Lung microvascular endothelial cell (primary cell): Measurements from ENCODE around the gene STXBP5. TPM values are rescaled to one million over a fixed set of nuclear protein-coding genes. Genes with fewer than 3 reads are reported as not detected.

Source experiments
- DNase-seq, 2 donors: peaks; one replicate each; pipeline versions ENCODE4 v3.0.0 to v3.0.0-alpha.2; 2010; ENCODE audit warnings: low read depth in 2 of 2
- total RNA-seq: library from RNA; depleted of rRNA; stranded (reverse); fragments of >200 nt; gene quantifications from 2 replicates; pipeline ENCODE4 v1.2.1, GENCODE V29; 2014

Gene STXBP5
- total RNA-seq, 1 donor from 2014 or later = 14.1 TPM

DNA sequence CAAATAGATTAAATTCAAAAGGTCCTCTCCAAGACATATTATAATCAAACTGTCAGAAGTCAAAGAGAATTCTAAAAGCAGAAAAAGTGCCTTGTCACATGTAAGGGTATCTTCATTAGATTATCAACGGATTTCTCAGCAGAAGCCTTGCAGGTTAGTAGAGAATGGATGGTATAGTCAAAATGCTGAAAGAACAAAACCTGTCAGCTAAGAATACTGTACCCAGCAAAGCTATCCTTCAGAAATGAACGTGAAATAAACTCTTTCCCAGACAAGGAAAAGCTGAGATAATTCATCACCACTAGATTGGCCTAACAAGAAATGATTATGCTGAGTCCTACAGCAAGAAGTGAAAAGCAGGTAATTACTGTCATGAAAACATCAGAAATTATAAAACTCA is 92.9 kb downstream of the STXBP5 start:
- DNase-seq = no peak

- no peak for DNase-seq
These were observed 93.6 kb downstream of the STXBP5 start for GRCh38 chr6:147297663-147298316.

GRCh38 chr6:147298461-147298860 is 94.2 kb downstream of the STXBP5 start:
- no peak for DNase-seq

DNA sequence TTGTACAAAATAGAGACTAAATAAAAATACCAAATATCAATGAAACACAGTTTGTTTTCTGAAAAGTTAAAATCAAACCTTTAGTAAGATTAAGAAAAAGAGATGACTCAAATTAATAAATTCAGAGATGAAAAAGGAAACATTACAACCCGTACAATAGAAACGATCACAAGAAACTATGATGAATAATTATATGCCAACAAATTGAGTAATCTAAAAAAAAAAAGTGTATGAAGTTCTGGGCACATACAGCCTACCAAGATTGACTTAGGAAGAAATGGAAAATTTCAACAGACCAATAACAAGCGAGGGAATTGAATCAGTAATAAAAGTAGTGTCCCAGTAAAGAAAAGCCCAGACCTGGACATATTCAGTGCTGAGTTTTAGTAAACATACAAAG is 94.8 kb downstream of the STXBP5 start:
- DNase-seq = no peak

DNA sequence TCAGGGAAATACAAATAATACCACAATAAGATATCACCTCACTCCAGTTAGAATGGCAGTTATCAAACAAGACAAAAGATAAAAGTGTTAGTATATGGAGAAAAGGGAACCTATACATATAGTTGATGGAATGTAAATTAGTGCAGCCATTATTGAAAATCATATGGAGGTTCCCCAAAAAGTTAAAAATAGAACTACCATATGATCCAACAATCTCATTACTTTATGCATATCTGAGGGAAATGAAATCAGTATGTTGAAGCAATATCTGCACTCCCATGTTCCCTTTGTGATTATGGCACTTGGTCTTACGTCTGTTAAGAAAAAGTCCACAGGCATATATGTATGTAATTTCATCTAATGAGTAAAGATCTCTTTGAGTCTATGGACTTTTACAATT is 96.9 kb downstream of the STXBP5 start:
- no peak for DNase-seq

GRCh38 chr6:147304016-147304415 is 99.8 kb downstream of the STXBP5 start:
- no peak for DNase-seq

DNA sequence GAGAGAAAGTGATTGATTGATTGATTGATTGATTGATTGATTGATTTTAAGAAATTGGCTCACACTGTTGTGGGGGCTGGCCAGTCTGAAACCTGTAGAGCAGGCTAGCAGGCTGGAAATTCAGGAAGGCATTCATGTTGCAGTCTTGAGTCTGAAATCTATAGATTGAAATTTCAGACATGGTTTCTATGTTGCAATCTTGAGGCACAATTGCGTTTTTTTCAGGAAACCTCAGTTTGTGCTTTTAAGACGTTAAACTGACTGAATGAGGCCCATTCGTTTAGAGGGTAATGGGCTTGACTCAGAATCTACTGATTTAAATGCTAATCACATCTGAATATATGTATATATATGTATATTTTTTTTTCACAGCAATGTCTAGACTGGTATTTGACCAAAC is 106.3 kb downstream of the STXBP5 start:
- no peak for DNase-seq

GRCh38 chr6:147311218-147311617 is 107.0 kb downstream of the STXBP5 start:
- DNase-seq = no peak

GRCh38 chr6:147321260-147321659 is 117.0 kb downstream of the STXBP5 start:
- no peak for DNase-seq

GRCh38 chr6:147322299-147323162 is 118.3 kb downstream of the STXBP5 start:
- peak in 1 of 2 donors; percentile 6 for DNase-seq

GRCh38 chr6:147325557-147325956 is 121.3 kb downstream of the STXBP5 start:
- no peak for DNase-seq

- DNase-seq = no peak
These were observed 127.2 kb downstream of the STXBP5 start for GRCh38 chr6:147331401-147331800.

GRCh38 chr6:147337921-147338320 is 133.7 kb downstream of the STXBP5 start:
- no peak for DNase-seq

- no peak for DNase-seq
These were observed 137.3 kb downstream of the STXBP5 start for GRCh38 chr6:147341486-147341885.

GRCh38 chr6:147345902-147346301 is 141.7 kb downstream of the STXBP5 start:
- no peak for DNase-seq

DNA sequence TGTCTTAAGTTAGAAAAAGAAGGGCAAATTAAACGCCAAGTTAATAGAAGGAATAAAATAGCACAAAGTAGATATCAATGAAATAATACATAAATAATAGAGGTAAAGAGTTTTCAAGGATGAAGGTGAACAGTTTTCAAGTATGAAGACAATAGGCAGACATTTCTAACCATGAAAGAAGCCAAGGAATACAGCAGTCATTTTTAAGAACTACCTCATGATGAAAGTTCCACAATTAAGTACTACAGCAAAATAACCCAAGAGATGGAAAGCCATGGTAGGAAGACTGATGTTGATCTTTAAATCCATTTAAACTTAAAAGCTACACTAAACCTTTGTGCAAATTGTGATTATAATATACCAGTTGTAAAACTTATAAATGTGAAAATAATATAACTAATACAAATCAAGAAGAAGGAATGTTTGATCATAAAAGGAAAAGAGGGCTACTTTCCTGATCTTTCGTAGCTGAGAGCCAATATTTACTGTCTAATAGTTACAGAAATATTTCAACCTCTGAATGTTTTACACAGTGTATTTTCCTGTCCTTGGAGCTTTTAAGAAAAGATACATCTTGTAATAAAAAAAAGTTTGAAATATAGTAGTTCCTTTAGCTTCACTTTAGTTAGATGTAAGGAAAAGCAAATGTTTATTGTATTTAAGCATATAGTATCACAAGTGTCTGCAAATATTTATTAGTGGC is 143.1 kb downstream of the STXBP5 start:
- no peak for DNase-seq

GRCh38 chr6:147347882-147348575 is 143.8 kb downstream of the STXBP5 start:
- no peak for DNase-seq

DNA sequence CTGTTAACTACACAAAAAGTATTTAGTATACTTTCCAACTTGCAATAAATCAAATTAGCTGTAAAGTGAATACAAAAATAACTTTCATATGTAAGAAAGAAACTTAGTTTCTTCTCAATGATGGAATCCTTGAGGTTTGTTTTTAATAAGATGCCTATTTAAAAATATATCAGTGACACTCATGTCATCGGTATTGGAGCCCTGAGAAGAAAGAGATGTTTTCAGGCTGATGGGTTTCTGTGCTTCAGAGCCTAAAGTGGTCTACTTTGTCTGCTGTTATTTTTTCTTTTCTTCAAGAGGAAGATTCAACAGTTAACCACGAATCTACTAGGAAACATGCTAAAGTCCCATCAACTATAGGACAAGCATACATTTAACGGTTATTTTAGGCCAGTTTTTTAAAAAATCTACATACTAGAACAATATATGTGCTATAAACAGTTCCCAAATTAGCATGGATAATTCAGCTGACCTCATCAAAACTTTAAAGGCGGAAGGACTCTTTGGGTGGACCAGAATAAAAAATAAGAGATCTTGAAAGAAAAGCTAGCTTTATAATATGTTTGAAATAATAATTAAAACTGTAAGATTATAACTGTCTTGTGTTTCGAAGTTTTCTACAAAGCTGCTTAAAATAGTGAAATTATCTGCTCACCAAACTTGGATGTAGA is 157.2 kb downstream of the STXBP5 start:
- no peak for DNase-seq

DNA sequence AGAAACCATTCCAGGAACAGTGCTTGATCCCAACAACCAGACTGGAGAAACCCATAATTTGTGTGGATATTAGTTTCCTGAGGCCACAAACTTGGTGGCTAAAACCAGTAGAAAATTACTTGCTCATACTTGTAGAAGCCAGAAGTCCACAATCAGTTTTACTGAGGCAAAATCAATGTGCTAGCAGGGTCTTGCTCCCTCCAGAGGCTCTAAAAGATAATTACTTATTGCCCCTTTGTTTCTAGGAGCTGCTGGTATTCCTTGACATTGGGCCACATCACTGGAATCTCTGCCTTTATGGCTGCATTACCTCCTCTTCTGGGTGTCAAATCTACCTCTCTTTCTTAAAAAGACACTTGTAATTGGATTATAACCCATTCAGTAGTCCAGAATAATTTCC is 162.1 kb downstream of the STXBP5 start:
- DNase-seq = no peak

- no peak for DNase-seq
These were observed 167.1 kb downstream of the STXBP5 start for GRCh38 chr6:147371325-147371724.

GRCh38 chr6:147372806-147373205 is 168.6 kb downstream of the STXBP5 start:
- DNase-seq = no peak
